Caki2 (cell line): ENCODE data around the gene KRT27. TPM values are rescaled to one million over a fixed set of nuclear protein-coding genes. Genes with fewer than 3 reads are reported as not detected.
"Not testable (repeated sequence)": the region's sequence is repeated elsewhere in the genome, so short reads cannot be mapped to it uniquely, and the experiment has no call there.

Source experiments
- DNase-seq: peaks from one replicate; pipeline ENCODE4 v3.0.0-alpha.2; 2015; ENCODE audit warnings: low read depth
- in situ Hi-C: cut with HindIII; loops from 2 replicates; pipeline ENCODE4 v1.10.0; 2016; ENCODE audit warnings: low sequenced_read_pairs, low pct_unique_long_range_greater_than_20kb, mixed read lengths
- total RNA-seq: library from RNA; depleted of rRNA; stranded (reverse); fragments of >200 nt; shearing (Covaris generic); gene quantifications from 2 replicates; pipeline ENCODE4 v1.2.3, GENCODE V29; 2014; ENCODE audit warnings: low replicate concordance

Gene KRT27
- total RNA-seq, 1 experiment from 2014 or later = not detected

GRCh38 chr17:40777459-40777858, 4.9 kb downstream of the KRT27 start:
- in situ Hi-C loops = no loop called here
- no peak for DNase-seq

- DNase-seq = no peak
- in situ Hi-C loops = no loop called here
Measured at GRCh38 chr17:40775945-40776344, 6.4 kb downstream of the KRT27 start.

GRCh38 chr17:40772101-40772500, 10.2 kb downstream of the KRT27 start, which contains the start of gene KRT26:
Gene KRT26 (minus strand): TSS chr17:40772201. CDS start chr17:40772113, 88 bp downstream.
- no peak for DNase-seq
- in situ Hi-C loops = no loop called here

- in situ Hi-C loops = no loop called here
- no peak for DNase-seq
Measured at GRCh38 chr17:40765657-40766056, 16.7 kb downstream of the KRT27 start.

- no peak for DNase-seq
- in situ Hi-C loops = no loop called here
Measured at GRCh38 chr17:40763752-40764151, 18.6 kb downstream of the KRT27 start.

- peak; percentile 8 for DNase-seq
- in situ Hi-C loops = no loop called here
Measured at GRCh38 chr17:40760105-40761016, 22.0 kb downstream of the KRT27 start.

- no peak for DNase-seq
- in situ Hi-C loops = no loop called here
Measured at GRCh38 chr17:40755231-40755630, 27.1 kb downstream of the KRT27 start, which contains the start of gene KRT25. Gene KRT25 (minus strand): TSS chr17:40755331. CDS start chr17:40755271, 60 bp downstream.

GRCh38 chr17:40753804-40754203, 28.5 kb downstream of the KRT27 start:
- in situ Hi-C loops = no loop called here
- no peak for DNase-seq

GRCh38 chr17:40751065-40751464, 31.3 kb downstream of the KRT27 start:
- in situ Hi-C loops = no loop called here
- DNase-seq = no peak

- in situ Hi-C loops = no loop called here
- DNase-seq = no peak
Measured at GRCh38 chr17:40750391-40750790, 32.0 kb downstream of the KRT27 start.

- in situ Hi-C loops, DNase-seq: not testable (repeated sequence)
Measured at GRCh38 chr17:40748666-40749065, 33.7 kb downstream of the KRT27 start.

- in situ Hi-C loops = no loop called here
- no peak for DNase-seq
Measured at GRCh38 chr17:40738553-40738952, 43.8 kb downstream of the KRT27 start.

- DNase-seq = no peak
- in situ Hi-C loops = no loop called here
Measured at GRCh38 chr17:40735016-40735415, 47.3 kb downstream of the KRT27 start.

- no peak for DNase-seq
- in situ Hi-C loops = no loop called here
Measured at GRCh38 chr17:40734018-40734417, 48.3 kb downstream of the KRT27 start.

GRCh38 chr17:40730970-40731369, 51.4 kb downstream of the KRT27 start:
- in situ Hi-C loops = no loop called here

GRCh38 chr17:40727447-40728231, 54.7 kb downstream of the KRT27 start:
- DNase-seq = peak; percentile 78
- in situ Hi-C loops = no loop called here

More at GRCh38 chr17:40730970-40731369, 51.4 kb downstream of the KRT27 start:
- DNase-seq = no peak

- in situ Hi-C loops = no loop called here
- DNase-seq = peak; percentile 31
Measured at GRCh38 chr17:40726919-40727318, 55.4 kb downstream of the KRT27 start.
